ENCODE results near the gene SREK1IP1.

The SREK1IP1 gene

GRCh38 chr5:64759960-64760660 is 8.4 kb downstream of the SREK1IP1 start:
- no peak for TF ChIP-seq CTCF (conservative IDR thresholded peaks at IDR 0.05; ENCODE audit: low read depth)
- ChIA-PET POLR2A (ENCODE audit: low non-redundant PET) (no interaction called here), CTCF (interaction anchor here (0.7 kb wide), 1 partner anchor 594 kb away, joined by 3 read pairs; no protein-coding TSS in a partner anchor)
- no peak overlapping the region for H3K27ac ChIP-seq
- DNase-seq (ENCODE audit: low spot score): no peak

- CTCF ChIA-PET: interaction anchor here (0.6 to 1.0 kb wide), 2 partner anchors 10 to 14 kb away, joined by 3 read pairs; no protein-coding TSS in a partner anchor
- POLR2A ChIA-PET (ENCODE audit: low non-redundant PET): no interaction called here
- DNase-seq (ENCODE audit: low spot score): no peak
- no peak overlapping the region for H3K27ac ChIP-seq
- no peak for TF ChIP-seq CTCF (conservative IDR thresholded peaks at IDR 0.05; ENCODE audit: low read depth)
Measured at GRCh38 chr5:64758901-64759300, 9.6 kb downstream of the SREK1IP1 start.

- CTCF ChIA-PET: interaction anchor here (0.6 kb wide), 1 partner anchor 51 kb away, joined by 3 read pairs; no protein-coding TSS in a partner anchor
- DNase-seq (ENCODE audit: low spot score): no peak
- POLR2A ChIA-PET (ENCODE audit: low non-redundant PET): no interaction called here
- no peak overlapping the region for H3K27ac ChIP-seq
- TF ChIP-seq CTCF (conservative IDR thresholded peaks at IDR 0.05; ENCODE audit: low read depth): no peak
Measured at GRCh38 chr5:64754066-64754465, 14.4 kb downstream of the SREK1IP1 start.

- TF ChIP-seq CTCF (conservative IDR thresholded peaks at IDR 0.05; ENCODE audit: low read depth): no peak
- ChIA-PET CTCF (no interaction called here), POLR2A (ENCODE audit: low non-redundant PET) (no interaction called here)
- H3K27ac ChIP-seq: no peak overlapping the region
- no peak for DNase-seq (ENCODE audit: low spot score)
Measured at GRCh38 chr5:64749385-64749784, 19.1 kb downstream of the SREK1IP1 start.

GRCh38 chr5:64746446-64746845 is 22.0 kb downstream of the SREK1IP1 start:
- DNase-seq (ENCODE audit: low spot score): no peak
- CTCF ChIA-PET: interaction anchor here (0.6 kb wide), 1 partner anchor 139 kb away, joined by 7 read pairs; no protein-coding TSS in a partner anchor
- H3K27ac ChIP-seq: no peak overlapping the region

GRCh38 chr5:64744914-64745313 is 23.6 kb downstream of the SREK1IP1 start:
- DNase-seq (ENCODE audit: low spot score): no peak
- no peak for TF ChIP-seq CTCF (conservative IDR thresholded peaks at IDR 0.05; ENCODE audit: low read depth)
- H3K27ac ChIP-seq: no peak overlapping the region
- ChIA-PET POLR2A (ENCODE audit: low non-redundant PET) (no interaction called here), CTCF (interaction anchor here (0.6 kb wide), 1 partner anchor 14 kb away, joined by 3 read pairs; no protein-coding TSS in a partner anchor)

More at GRCh38 chr5:64746446-64746845, 22.0 kb downstream of the SREK1IP1 start:
- POLR2A ChIA-PET (ENCODE audit: low non-redundant PET): no interaction called here
- TF ChIP-seq CTCF (conservative IDR thresholded peaks at IDR 0.05; ENCODE audit: low read depth): no peak

All from RWPE1 (cell line).